ENCODE data around the gene CLEC4A. TPM values are rescaled to one million over a fixed set of nuclear protein-coding genes. Genes with fewer than 3 reads are reported as not detected.
"Not testable (repeated sequence)": the region's sequence is repeated elsewhere in the genome, so short reads cannot be mapped to it uniquely, and the experiment has no call there.

The CLEC4A gene
- total and polyA plus RNA-seq, 10 of the 15 experiments (the other 5 are each of a cell fraction or from before 2014, with no cell fraction given): 0.62 to 2.1 (median 1.1) TPM

GRCh38 chr12:8108808-8109398, 14.5 kb upstream of the CLEC4A start (continued):
- no peak for TF ChIP-seq ZNF687 (IDR thresholded peaks at IDR 0.05)
- TF ChIP-seq CUX1 (IDR thresholded peaks at IDR 0.05; ENCODE audit: insufficient replicate concordance, low read depth, low read length): no peak
- TF ChIP-seq YY1 (IDR thresholded peaks at IDR 0.05; ENCODE audit: low read depth, low read length): peak; percentile 60; the same call in 1 of the 2 replicates
- no peak for TF ChIP-seq ZNF217 (IDR thresholded peaks at IDR 0.05)
- no peak for TF ChIP-seq NFYB (IDR thresholded peaks at IDR 0.05; ENCODE audit: insufficient read depth, low read depth, low read length)
- no peak for TF ChIP-seq STAT1 (conservative IDR thresholded peaks at IDR 0.05)
- TF ChIP-seq PAX5 (IDR thresholded peaks at IDR 0.05; ENCODE audit: borderline replicate concordance, low read depth, low read length): no peak
- no peak for TF ChIP-seq HDAC6 (IDR thresholded peaks at IDR 0.05; ENCODE audit: unreplicated experiment)

- RAD21 ChIA-PET (ENCODE audit: unreplicated experiment); H3K9me3 ChIP-seq (replicated peaks; ENCODE audit: control insufficient read depth, insufficient read depth, low read length); H3K4me1 ChIP-seq (ENCODE audit: control insufficient read depth, insufficient read depth, low read length); DNase-seq (ENCODE audit: low read depth, low spot score); SMC1A ChIA-PET (ENCODE audit: uncharacterized antibody, unreplicated experiment); H3K27ac ChIP-seq (ENCODE audit: control insufficient read depth, insufficient read depth); BruUV-seq (replicated peaks); H3K27me3 ChIP-seq (replicated peaks in 1 of 2; ENCODE audit: control insufficient read depth in 2 of 2, insufficient read depth in 2 of 2, low read length in 1 of 2); H3K79me2 ChIP-seq (ENCODE audit: control insufficient read depth, insufficient read depth, low read length); H3K9ac ChIP-seq (ENCODE audit: control insufficient read depth, insufficient read depth, low read length); POLR2A ChIA-PET; FAIRE-seq; ATAC-seq; H4K20me1 ChIP-seq (ENCODE audit: control insufficient read depth, insufficient read depth); H2AFZ ChIP-seq (ENCODE audit: control insufficient read depth, low read depth, low read length); intact Hi-C loops (cut with micrococcal nuclease; ENCODE audit: unreplicated experiment); H3K4me3 ChIP-seq; H3K36me3 ChIP-seq (ENCODE audit: control insufficient read depth in 2 of 2, insufficient read depth in 2 of 2, low read length in 1 of 2); H3K4me2 ChIP-seq (ENCODE audit: control insufficient read depth, insufficient read depth): not testable (repeated sequence)
- 74% methylated on average over 4 of the region's 4 CpGs for WGBS (ENCODE audit: insufficient coverage, insufficient replicate concordance, low lambda C conversion rate, missing lambda C conversion rate)
- in situ Hi-C loops (cut with MboI): loop anchor here (25.0 kb wide), 1 partner anchor 274 kb away; no protein-coding TSS in a partner anchor
- CTCF ChIA-PET: interaction anchor here (1.0 kb wide), 1 partner anchor 10 kb away, joined by 3 read pairs; no protein-coding TSS in a partner anchor
Measured at GRCh38 chr12:8113117-8113516, 10.3 kb upstream of the CLEC4A start.
